ENCODE measurements around the gene DDX31. TPM values are rescaled to one million over a fixed set of nuclear protein-coding genes. Genes with fewer than 3 reads are reported as not detected.

Gene DDX31
- total and polyA plus RNA-seq, 2 experiments from 2014 or later = 5.8 to 15.8 TPM

DNA sequence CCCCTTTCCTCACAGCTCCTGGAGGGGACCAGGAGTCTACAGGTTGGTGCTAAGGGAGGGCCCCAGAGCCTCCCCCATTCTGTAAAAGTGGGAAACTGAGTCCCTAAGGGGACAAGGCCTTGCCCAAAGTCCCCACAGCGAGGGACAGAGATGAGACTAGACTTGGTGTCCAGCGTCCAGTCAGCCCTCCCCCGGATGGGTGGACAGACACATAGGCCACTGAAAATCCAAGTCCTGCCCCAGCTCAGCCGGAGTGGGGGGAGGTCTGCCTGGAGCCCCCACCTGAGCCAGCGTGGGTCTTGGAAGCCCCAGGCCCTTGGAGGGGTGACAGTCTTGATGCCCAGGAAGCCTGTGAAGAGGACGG lies 82.2 kb downstream of the DDX31 start:
- DNase-seq (ENCODE audit: low read depth in 1 of 2, low spot score in 1 of 2) = no peak
- no peaks in the 10 kb centered on the region for H3K36me3 ChIP-seq
- H3K9me3 ChIP-seq (ENCODE audit: low read depth) = no peaks in the 10 kb centered on the region
- TF ChIP-seq, protein P1, sequence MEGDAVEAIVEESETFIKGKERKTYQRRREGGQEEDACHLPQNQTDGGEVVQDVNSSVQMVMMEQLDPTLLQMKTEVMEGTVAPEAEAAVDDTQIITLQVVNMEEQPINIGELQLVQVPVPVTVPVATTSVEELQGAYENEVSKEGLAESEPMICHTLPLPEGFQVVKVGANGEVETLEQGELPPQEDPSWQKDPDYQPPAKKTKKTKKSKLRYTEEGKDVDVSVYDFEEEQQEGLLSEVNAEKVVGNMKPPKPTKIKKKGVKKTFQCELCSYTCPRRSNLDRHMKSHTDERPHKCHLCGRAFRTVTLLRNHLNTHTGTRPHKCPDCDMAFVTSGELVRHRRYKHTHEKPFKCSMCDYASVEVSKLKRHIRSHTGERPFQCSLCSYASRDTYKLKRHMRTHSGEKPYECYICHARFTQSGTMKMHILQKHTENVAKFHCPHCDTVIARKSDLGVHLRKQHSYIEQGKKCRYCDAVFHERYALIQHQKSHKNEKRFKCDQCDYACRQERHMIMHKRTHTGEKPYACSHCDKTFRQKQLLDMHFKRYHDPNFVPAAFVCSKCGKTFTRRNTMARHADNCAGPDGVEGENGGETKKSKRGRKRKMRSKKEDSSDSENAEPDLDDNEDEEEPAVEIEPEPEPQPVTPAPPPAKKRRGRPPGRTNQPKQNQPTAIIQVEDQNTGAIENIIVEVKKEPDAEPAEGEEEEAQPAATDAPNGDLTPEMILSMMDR (IDR thresholded peaks at IDR 0.05; ENCODE audit: low read depth, low read length) = no peak
- H3K27me3 ChIP-seq = peaks cover 100% of the 10 kb centered on the region
- H3K27ac ChIP-seq = no peak overlapping the region
- no peaks in the 10 kb centered on the region for H3K4me1 ChIP-seq (ENCODE audit: low read depth)
- no peak overlapping the region for H3K4me3 ChIP-seq

DNA sequence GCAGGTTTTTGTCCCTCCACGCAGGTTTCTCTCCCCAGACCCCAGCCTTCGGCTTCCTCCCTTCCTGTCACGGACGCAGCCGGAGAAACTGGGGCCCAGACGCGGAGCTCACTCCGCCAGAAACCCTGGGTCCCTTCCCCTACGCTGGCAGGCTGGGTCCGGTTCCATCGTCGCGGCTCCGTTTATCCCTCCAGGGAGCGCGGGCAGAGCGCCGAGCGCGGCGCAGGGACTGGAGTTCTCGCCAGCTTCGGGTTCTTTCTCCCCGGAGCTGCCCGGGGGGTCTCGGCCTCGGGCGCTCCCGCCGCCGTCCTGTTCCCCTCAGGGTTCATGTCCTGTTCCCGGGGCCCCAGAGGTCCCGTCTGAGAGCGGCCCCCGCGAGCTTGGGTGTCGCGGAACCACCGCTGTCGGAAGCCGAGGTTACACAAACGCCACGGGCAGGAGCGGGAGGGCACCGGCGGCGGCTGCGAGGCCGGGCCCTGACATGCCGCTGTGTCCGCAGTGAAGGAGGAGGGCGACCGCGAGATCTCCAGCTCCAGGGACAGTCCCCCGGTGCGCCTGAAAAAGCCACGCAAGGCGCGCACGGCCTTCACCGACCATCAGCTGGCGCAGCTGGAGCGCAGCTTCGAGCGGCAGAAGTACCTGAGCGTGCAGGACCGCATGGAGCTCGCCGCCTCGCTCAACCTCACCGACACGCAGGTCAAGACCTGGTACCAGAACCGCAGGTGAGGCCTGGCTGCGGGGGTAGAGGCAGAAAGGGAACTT lies 82.8 kb downstream of the DDX31 start:
- TF ChIP-seq, protein P1 (IDR thresholded peaks at IDR 0.05; ENCODE audit: low read depth, low read length) = no peak
- H3K27me3 ChIP-seq = peaks cover 100% of the 10 kb centered on the region
- no peaks in the 10 kb centered on the region for H3K4me1 ChIP-seq (ENCODE audit: low read depth)
- no peaks in the 10 kb centered on the region for H3K9me3 ChIP-seq (ENCODE audit: low read depth)
- no peak overlapping the region for H3K4me3 ChIP-seq
- no peak overlapping the region for H3K27ac ChIP-seq
- DNase-seq (ENCODE audit: low read depth in 1 of 2, low spot score in 1 of 2) = no peak
- H3K36me3 ChIP-seq = no peaks in the 10 kb centered on the region

DNA sequence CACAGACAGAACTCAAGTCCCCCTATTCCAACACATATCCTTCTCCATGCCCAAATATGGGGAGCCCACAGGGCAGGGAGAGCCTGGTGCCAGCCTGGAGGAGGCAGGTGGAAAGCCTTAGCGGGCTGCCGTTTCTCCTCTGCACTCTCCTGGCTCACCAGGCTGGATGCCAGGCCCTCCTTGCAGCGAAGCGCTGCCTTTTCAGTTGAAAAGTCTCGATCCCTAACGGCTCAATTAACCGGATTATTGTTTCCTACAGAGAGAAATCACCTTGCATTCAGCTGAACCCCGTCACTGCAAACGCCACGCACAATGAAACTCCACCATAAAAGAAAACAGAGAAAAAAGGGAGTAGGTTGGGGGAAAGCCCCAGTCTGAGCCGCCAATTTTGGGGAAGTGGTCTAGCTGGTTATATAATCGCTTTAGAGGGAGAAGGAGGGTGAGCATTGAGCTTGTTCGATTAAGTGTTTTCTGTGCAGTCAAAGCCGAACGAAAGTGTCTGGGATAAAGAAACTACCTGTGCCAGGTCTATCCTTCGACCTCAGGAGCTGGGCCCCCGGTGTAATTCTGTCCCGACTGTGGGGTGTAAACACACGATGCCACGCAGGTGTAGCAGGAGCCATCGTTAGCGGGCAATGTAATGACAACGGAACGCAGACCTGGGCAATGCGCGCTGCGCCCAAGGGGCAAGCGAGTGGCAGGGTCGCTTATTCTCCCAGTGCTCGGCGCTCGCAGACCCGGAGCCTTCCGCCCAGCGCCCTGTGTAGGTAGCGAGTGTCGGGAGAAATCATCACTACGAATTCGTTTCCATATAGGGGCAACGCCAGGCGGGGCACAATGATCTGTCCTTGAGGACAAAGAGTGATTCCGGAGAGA lies 83.6 kb downstream of the DDX31 start:
- Histone ChIP-seq H3K27me3 (peaks cover 99% of the 10 kb centered on the region), H3K9me3 (ENCODE audit: low read depth) (no peaks in the 10 kb centered on the region), H3K36me3 (no peaks in the 10 kb centered on the region), H3K27ac (no peak overlapping the region), H3K4me3 (no peak overlapping the region), H3K4me1 (ENCODE audit: low read depth) (no peaks in the 10 kb centered on the region)
- no peak for DNase-seq (ENCODE audit: low read depth in 1 of 2, low spot score in 1 of 2)
- TF ChIP-seq, protein P1 (IDR thresholded peaks at IDR 0.05; ENCODE audit: low read depth, low read length) = no peak

DNA sequence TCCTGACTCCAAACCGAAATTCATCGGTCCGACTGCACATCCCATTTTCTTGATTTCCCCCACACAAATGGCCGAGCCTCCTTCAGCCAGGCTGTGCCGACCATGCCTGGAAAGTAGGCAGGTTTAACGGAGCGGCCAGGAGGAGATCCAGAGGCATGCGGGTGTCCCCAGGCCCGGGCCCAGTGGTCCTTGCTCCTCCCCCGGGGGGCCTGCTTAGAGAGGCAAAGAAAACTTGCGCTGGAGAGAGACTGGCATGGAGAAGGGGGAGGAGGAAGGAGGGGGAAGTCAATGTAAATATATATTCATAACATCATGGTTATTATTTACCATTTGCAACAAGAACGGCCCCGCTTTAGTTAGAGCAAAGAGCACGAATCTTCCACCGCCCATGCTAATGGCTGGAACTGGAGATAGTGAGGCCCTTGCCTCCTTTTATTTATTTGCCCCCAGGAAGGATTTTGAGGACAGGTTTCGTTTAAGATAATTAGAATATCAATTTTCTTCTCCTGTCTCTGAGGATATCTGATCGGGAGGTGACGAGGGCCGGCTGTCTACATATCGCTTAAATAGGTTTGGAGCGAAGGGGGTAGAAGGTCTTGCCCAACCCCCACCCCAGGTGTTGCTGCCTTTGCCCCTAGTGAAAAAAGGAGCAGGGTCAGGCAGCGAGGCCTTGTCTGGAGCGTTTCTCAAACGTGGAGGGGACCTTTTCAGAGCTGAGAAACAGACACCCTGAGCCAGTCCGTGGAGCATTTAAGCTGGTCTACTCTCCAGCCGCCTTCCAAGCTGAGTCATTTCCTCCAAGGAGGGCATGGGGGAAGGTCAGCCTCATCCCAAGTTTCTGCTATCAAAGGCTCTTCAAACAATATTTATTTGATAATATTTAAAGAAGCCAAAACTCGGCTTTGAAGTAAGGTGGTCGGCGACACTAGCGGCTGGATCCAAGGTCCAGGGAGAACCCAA lies 84.9 kb downstream of the DDX31 start:
- peak in 1 of 2 donors; percentile 42 for DNase-seq (ENCODE audit: low read depth in 1 of 2, low spot score in 1 of 2)
- H3K27me3 ChIP-seq = peaks cover 99% of the 10 kb centered on the region
- no peaks in the 10 kb centered on the region for H3K4me1 ChIP-seq (ENCODE audit: low read depth)
- no peak overlapping the region for H3K4me3 ChIP-seq
- H3K9me3 ChIP-seq (ENCODE audit: low read depth) = no peaks in the 10 kb centered on the region
- no peak overlapping the region for H3K27ac ChIP-seq
- H3K36me3 ChIP-seq = no peaks in the 10 kb centered on the region
- TF ChIP-seq, protein P1 (IDR thresholded peaks at IDR 0.05; ENCODE audit: low read depth, low read length) = no peak
